Subcutaneous abdominal adipose tissue (tissue), 5 donors: Measurements from ENCODE around the gene LRRTM2.
A peak's percentile ranks its signal among the peaks of the same experiment; 100 is the strongest.

Experiments used
- H3K27ac ChIP-seq: one replicate; pipeline ENCODE4 v1.7.0; 2013; ENCODE audit warnings: low read depth, mild to moderate bottlenecking, inconsistent platforms, low read length, moderate library complexity
- H3K27me3 ChIP-seq, 5 donors: one replicate each; pipeline ENCODE4 v1.7.0; 2013; ENCODE audit warnings: low read length in 5 of 5, inconsistent platforms in 1 of 5; ENCODE audit not compliant: control insufficient read depth in 5 of 5, insufficient read depth in 4 of 5
- H3K36me3 ChIP-seq, 5 donors: one replicate each; pipeline ENCODE4 v1.7.0; 2013; ENCODE audit warnings: low read length in 5 of 5; ENCODE audit not compliant: control insufficient read depth in 5 of 5, insufficient read depth in 5 of 5
- H3K4me1 ChIP-seq, 5 donors: one replicate each; pipeline ENCODE4 v1.7.0; 2013; ENCODE audit warnings: low read length in 5 of 5, mild to moderate bottlenecking in 3 of 5, moderate library complexity in 1 of 5; ENCODE audit not compliant: control insufficient read depth in 5 of 5, insufficient read depth in 5 of 5
- H3K4me3 ChIP-seq, 5 donors: one replicate each; pipeline ENCODE4 v1.7.0; 2013; ENCODE audit warnings: low read length in 5 of 5, low read depth in 1 of 5
- H3K9ac ChIP-seq, 5 donors: one replicate each; pipeline ENCODE4 v1.7.0; 2013; ENCODE audit warnings: low read length in 5 of 5, mild to moderate bottlenecking in 4 of 5, moderate library complexity in 3 of 5
- H3K9me3 ChIP-seq, 5 donors: one replicate each; pipeline ENCODE4 v1.7.0; 2013; ENCODE audit warnings: low read length in 5 of 5; ENCODE audit not compliant: control insufficient read depth in 5 of 5
- donor health status: healthy.
- donor health status: healthy.
- donor health status: healthy.
- donor health status: healthy.
- donor health status: healthy.

Gene LRRTM2

GRCh38 chr5:138872841-138873465 lies 2.2 kb downstream of the LRRTM2 start:
- peaks cover 0 to 3% (median 0%) of the 10 kb centered on the region in 5 donors for H3K36me3 ChIP-seq
- H3K27me3 ChIP-seq = no peaks in the 10 kb centered on the region
- no peak overlapping the region for H3K9ac ChIP-seq
- H3K9me3 ChIP-seq = no peaks in the 10 kb centered on the region
- H3K4me1 ChIP-seq = peaks cover 0 to 34% (median 14%) of the 10 kb centered on the region in 5 donors
- H3K4me3 ChIP-seq = peak overlapping the region in 1 of 5 donors; percentile 46
- H3K27ac ChIP-seq = no peak overlapping the region

GRCh38 chr5:138870611-138871010 lies 4.5 kb downstream of the LRRTM2 start:
- Histone ChIP-seq H3K4me3 (no peak overlapping the region), H3K9ac (peak overlapping the region in 1 of 5 donors; percentile 1), H3K36me3 (peaks cover 0 to 3% (median 0%) of the 10 kb centered on the region in 5 donors), H3K9me3 (no peaks in the 10 kb centered on the region), H3K27me3 (no peaks in the 10 kb centered on the region), H3K27ac (no peak overlapping the region), H3K4me1 (peaks cover 0 to 45% (median 27%) of the 10 kb centered on the region in 5 donors)

- Histone ChIP-seq H3K9ac (peak overlapping the region in 2 of 5 donors; percentile 1 to 42), H3K4me3 (no peak overlapping the region), H3K27ac (no peak overlapping the region), H3K9me3 (no peaks in the 10 kb centered on the region), H3K36me3 (peaks cover 0 to 3% (median 0%) of the 10 kb centered on the region in 5 donors), H3K4me1 (peaks cover 0 to 38% (median 20%) of the 10 kb centered on the region in 5 donors), H3K27me3 (no peaks in the 10 kb centered on the region)
These were observed 5.2 kb downstream of the LRRTM2 start for GRCh38 chr5:138869763-138870500.

- Histone ChIP-seq H3K4me1 (peaks cover 0 to 29% (median 13%) of the 10 kb centered on the region in 5 donors), H3K4me3 (no peak overlapping the region), H3K36me3 (peaks cover 0 to 3% (median 0%) of the 10 kb centered on the region in 5 donors), H3K27me3 (no peaks in the 10 kb centered on the region), H3K9me3 (peaks cover 0 to 2% (median 0%) of the 10 kb centered on the region in 5 donors), H3K27ac (no peak overlapping the region), H3K9ac (no peak overlapping the region)
These were observed 6.1 kb downstream of the LRRTM2 start for GRCh38 chr5:138869038-138869437.

DNA sequence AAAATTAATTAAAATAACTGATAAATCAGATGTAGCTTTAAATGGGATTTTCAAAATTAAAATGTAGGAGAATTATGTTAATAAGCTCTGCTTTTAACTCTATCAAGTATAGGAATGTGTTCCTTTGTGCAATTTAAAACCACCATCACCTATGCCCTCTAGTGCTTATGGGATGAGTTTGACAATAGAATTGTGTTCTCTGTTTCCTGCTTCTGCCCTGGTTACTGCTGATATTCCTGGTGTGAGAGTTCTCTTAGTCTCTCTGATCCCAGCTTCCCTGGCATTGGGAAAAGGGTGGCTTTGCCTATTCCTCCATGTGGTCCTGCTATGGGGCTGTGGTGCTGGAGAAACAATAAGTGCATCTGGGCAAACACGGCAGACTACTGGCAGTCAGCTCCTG lies 8.1 kb downstream of the LRRTM2 start:
- Histone ChIP-seq H3K9ac (no peak overlapping the region), H3K27ac (no peak overlapping the region), H3K36me3 (peaks cover 0 to 12% (median 2%) of the 10 kb centered on the region in 5 donors), H3K4me1 (peaks cover 0 to 23% (median 13%) of the 10 kb centered on the region in 5 donors), H3K9me3 (peaks cover 0 to 15% (median 7%) of the 10 kb centered on the region in 5 donors), H3K27me3 (no peaks in the 10 kb centered on the region), H3K4me3 (no peak overlapping the region)

DNA sequence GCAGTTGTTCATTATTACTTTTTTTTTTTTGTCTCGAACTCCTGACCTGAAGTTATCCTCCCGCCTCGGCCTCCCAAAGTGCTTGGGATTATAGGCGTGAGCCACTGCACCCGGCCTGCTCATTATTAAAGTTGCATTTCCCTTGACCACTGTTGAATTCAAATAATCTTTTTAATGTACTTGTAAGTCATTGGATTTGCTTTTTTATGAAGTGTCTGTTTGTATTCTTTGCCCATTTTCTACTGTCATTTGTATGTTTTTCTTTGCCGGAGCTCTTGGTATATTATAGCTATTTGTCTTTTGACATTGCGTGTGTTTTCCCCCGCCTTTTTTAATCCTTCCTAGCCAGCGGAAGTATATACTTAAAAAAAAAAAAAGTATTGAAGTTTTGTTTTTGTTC lies 22.0 kb downstream of the LRRTM2 start:
- Histone ChIP-seq H3K4me3 (no peak overlapping the region), H3K4me1 (peaks cover 0 to 27% (median 8%) of the 10 kb centered on the region in 5 donors), H3K27me3 (no peaks in the 10 kb centered on the region), H3K36me3 (no peaks in the 10 kb centered on the region), H3K9ac (no peak overlapping the region), H3K9me3 (no peaks in the 10 kb centered on the region), H3K27ac (no peak overlapping the region)

DNA sequence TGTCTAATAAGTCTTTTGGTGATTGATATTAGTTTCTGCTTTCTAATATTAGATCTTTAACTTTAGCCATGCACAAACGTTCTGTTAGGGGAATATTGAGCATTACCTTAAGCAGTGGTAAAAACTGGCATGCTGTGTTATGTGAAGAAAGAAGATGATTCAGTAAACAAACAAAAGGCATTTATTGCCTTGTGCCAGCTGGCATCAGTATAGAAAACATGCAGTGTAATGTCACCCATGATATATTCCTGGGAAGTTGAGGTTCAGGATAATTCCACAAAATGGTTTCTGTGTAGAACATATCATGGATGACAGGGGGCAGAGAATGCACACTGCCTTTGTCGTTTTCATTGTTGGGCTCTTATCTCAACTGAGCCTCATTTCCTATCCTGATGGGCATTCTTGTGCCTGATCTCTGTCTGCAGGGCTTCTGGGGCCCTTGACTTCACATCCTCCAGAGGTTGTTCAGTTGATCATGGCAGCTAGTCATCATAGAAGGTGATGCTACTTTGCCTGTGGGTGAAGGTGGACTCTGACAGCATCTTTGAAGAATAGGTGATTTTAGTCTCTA lies 24.2 kb downstream of the LRRTM2 start:
- Histone ChIP-seq H3K4me1 (peaks cover 0 to 31% (median 14%) of the 10 kb centered on the region in 5 donors), H3K9ac (no peak overlapping the region)

DNA sequence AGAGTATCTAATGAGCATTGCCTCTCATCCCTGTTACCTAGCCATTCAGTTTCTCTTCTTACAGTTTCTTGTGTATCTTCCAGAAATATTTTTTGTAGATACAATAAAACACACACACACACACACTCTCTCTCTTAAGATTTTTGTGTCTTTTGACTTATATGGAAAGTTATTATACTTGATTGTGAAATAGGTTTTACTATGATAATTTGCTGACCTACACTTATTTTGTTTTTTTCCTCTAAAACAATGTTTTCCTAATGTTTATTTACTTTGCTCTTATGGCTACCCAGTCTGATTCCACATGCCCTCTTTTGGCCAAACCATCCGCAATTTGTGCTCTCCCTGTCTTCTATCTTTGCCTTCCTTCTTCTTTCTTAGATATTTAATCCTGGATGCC lies 25.3 kb downstream of the LRRTM2 start:
- H3K27me3 ChIP-seq = no peaks in the 10 kb centered on the region
- no peak overlapping the region for H3K4me3 ChIP-seq
- H3K4me1 ChIP-seq = peaks cover 0 to 41% (median 24%) of the 10 kb centered on the region in 5 donors
- H3K27ac ChIP-seq = peak overlapping the region; percentile 5
- no peak overlapping the region for H3K9ac ChIP-seq
- H3K9me3 ChIP-seq = no peaks in the 10 kb centered on the region
- no peaks in the 10 kb centered on the region for H3K36me3 ChIP-seq

More for the DNA sequence above, 24.2 kb downstream of the LRRTM2 start:
- Histone ChIP-seq H3K27me3 (no peaks in the 10 kb centered on the region), H3K36me3 (no peaks in the 10 kb centered on the region), H3K9me3 (no peaks in the 10 kb centered on the region), H3K4me3 (no peak overlapping the region), H3K27ac (no peak overlapping the region)

DNA sequence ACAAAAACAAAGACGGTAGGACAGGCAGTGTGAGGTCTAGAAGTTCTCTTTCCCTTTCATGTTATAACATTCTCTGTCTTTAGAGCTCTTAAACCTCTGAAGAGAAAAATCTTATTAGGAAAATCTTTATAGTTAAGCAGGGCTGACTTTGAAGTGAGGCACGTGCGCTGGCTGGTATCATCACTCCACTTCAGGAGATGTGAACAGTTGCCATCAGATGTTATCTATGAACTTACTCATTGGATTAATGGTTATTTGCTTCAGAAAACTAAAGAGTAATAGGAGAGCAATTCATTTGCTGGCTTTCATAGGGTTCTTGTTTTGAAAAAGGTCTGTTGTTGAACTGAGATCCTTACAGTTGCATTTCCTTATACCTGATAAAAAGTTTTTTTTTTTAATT lies 25.7 kb downstream of the LRRTM2 start:
- Histone ChIP-seq H3K36me3 (no peaks in the 10 kb centered on the region), H3K9me3 (no peaks in the 10 kb centered on the region), H3K4me1 (peaks cover 0 to 44% (median 28%) of the 10 kb centered on the region in 5 donors), H3K27me3 (no peaks in the 10 kb centered on the region), H3K4me3 (no peak overlapping the region), H3K9ac (no peak overlapping the region), H3K27ac (peak overlapping the region; percentile 5)
